Activated T-cell treated with anti-CD3 and anti-CD28 coated beads for 1 hour (primary cell): ENCODE measurements around the gene DNAJB4.
"Not testable (repeated sequence)": the region's sequence is repeated elsewhere in the genome, so short reads cannot be mapped to it uniquely, and the experiment has no call there.

Source experiments
- DNase-seq: peaks from one replicate; pipeline ENCODE4 v3.0.0-alpha.2; 2020; ENCODE audit warnings: low read depth

The DNAJB4 gene

DNA sequence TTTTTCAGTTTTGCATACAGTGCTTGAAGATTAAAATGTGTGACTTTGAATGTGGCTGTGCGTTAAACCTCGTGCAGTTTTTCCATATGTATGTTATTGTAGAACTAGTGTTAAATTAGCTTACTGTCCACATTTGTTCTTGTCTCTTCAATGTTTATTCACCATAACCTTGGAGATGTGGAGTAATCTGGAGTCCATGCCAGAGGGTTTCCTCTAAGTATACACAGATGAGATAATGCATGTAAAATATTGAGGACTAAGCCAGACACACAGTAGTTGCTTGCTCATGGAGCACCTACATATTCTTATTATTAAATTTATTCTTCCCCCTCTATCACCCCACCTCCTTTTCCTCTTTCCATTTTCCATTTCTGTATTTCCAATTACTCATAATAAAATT is 33.3 kb downstream of the DNAJB4 start:
- DNase-seq: no peak

DNA sequence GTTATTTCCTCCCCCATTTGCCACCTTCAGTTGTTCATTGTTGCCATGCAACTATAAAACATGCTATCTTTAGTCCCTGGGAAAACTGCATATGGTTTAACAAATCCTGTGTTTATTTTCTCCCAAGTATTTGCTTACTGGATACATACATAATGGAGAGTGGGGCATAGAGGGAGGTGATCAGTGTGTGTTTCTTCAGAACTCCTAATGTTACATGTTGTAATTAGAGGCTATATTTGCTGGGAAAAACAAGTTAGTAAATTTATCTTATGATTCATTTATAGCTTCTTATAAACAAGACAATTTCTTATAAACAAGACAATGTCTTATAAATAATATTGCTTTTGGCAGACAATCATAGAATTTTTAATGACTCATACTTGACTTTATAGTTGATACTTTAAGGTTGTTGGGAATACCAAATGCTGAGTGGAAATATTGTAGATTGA is 33.8 kb downstream of the DNAJB4 start:
- DNase-seq: no peak

- DNase-seq: no peak
Observed at GRCh38 chr1:78040484-78041089, 35.8 kb downstream of the DNAJB4 start.

DNA sequence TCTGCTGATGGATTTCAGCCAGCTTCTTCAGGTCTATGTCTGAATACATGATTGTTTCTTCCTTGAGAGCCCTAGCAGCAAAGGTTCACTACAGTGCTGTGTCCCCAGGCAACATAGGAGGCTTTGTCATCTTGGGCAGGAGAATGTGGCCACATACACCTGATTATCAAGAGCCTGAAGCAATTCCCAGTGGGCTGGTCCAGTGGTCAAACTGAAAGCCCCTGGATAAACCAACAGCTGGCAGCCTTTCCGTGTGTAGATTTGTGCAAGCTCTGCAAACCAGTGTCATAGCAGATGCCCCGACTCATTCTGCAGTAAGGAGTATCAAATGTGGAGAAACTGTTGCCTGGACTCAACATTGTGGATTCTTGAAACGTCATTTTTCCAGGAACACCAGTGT is 38.7 kb downstream of the DNAJB4 start:
- DNase-seq: no peak

DNA sequence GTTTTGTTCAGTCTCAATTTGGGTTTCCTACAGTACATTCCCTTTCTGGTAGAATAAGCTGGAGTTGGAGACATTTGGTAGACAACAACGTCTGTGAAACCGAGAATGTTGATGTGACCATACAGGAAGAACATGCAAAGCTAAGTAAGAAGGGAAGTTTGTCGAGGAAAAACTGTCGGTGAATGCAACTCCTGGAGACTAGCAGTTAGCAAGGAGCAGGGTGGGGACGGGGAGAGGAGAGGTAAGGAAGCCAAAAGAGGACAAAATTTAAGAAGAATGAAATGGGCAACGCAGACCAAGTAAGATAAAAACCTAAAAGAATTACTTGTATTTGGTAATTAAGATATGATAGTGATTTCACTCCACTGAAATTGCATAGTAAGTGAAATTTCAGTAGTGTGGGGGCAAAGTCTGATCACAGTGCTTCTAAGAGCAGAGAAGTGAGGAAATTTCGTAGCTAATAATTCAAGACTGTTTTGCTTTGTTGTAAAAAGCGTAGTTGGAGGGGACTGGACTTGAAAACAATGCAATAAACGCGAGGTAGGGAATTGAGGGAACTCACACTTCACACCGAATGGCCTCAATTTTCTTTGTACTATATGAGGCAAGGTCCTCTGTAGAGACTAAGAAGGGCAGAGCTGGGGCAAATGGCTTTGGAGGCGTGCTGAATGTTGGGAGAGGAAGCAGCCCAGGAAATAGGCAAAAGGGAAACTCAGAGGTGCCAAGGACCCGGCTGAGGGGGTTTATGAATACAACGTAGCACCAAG is 40.2 kb downstream of the DNAJB4 start:
- no peak for DNase-seq

DNA sequence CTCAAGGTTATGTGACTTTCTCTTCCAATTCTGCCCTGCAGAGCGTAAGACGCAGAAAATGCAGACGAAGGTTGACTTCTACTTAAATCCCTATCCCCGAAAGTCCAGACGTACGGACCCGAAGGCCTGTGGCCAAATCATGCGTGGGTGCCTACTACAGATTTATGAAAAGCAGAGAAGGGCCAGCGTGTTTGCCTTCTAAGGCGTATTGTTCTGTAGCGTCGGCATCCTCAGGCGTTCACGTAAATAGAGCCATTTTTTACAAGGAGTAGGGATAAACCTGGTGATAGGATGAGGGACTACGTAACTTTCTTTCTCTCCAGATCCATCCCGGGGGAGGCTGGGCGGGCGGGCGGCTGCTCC is 40.8 kb downstream of the DNAJB4 start:
- no peak for DNase-seq

DNA sequence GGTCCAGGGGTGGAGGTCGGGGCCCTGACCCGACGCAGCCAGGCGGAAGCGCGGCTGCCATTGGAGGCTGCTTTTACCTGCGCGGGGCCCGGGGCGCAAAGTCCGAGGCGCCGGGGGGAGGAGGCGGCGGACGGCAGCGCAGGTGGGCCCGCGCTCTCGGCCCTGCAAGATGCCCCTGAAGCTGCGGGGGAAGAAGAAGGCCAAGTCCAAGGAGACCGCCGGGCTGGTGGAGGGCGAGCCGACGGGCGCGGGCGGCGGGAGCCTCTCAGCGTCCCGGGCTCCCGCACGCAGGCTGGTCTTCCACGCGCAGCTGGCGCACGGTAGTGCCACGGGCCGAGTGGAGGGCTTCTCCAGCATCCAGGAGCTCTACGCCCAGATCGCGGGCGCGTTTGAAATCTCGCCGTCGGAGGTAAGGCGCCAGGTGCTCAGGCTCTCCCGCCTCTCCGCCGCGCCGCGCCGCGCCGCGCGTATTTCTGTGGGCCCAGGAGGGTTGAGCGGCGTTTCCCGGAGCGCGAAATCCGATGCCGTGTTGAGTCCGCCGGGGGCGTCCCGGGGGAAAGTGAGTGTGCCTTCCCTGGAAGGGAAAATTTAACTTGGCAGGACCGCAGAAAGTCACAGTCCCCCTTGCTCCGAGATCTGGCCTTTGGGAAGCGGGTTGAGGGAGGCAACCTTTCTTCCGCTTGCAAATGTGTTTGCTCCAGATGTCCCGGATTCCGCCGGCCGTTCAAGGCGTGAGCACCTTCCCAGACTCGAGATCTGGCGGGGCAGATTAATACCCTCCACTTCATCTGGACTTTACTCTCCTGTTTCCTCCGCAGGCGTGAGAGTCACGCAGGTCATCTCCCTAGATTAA is 41.4 kb downstream of the DNAJB4 start, which contains the start of gene GIPC2:
Gene GIPC2 (plus strand): TSS at position 41 of the 853 bp plus-strand sequence. CDS start 129 bp downstream, at position 170.
- DNase-seq: no peak

GRCh38 chr1:78047106-78047505 is 42.4 kb downstream of the DNAJB4 start:
- DNase-seq: no peak

DNA sequence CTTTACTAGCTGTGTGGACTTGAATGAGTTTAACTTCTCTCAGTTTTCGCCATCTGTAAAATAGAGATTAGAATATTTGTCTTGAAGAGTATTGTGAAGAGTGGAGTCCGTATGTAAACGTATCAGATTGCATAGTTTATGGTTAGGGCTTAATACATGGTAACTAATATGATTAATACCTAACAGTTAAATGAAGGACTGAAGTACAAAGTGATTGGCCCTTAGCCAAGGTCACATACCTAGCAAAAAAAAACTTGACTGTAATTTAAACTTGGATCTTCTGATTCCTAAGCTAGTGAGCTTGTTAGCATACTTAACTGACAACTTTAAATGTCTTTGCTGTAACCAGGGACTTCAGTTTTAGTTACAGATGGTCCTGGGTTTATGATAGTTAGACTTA is 42.9 kb downstream of the DNAJB4 start:
- DNase-seq: no peak

- DNase-seq: no peak
Observed at GRCh38 chr1:78048446-78048845, 43.7 kb downstream of the DNAJB4 start.

GRCh38 chr1:78049396-78049795 is 44.7 kb downstream of the DNAJB4 start:
- DNase-seq: no peak

DNA sequence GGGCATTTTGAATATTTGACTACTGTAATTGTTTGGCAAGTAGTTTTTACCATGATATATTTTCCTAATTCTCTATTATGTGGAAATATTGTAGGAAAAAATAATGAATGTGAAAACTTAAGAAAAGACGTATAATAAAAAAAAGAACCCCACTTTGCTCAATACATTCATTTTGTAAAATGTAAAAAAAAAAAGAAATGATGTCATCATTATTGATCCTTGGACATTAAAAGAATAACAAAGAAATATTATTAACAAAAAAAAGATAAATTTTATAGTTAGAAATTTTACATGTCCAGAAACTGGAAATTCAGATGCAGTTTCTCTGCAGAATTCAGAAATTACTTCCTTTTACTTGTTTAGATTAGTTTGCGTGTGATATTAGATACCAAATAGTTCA is 46.3 kb downstream of the DNAJB4 start:
- DNase-seq: no peak

- DNase-seq: no peak
Observed at GRCh38 chr1:78052685-78053405, 48.1 kb downstream of the DNAJB4 start.

DNA sequence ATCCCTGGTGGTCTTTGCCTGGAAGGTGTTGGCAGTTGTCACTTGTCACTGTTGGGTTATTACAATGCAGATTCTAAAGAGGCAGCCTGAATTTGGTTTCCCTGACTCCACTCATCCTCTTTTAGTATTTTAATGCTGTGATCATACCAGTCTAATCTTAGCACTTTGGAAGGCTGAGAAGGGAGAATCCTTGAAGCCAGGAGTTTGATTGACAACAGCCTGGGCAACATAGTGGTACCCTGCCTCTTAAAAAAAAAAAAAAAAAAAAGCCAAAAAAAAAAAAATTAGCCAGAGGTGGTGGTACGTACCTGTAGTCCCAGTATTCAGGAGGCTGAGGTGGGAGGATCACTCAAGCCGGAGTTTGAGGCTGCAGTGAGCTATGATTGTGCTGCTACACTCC is 48.8 kb downstream of the DNAJB4 start:
- no peak for DNase-seq

DNA sequence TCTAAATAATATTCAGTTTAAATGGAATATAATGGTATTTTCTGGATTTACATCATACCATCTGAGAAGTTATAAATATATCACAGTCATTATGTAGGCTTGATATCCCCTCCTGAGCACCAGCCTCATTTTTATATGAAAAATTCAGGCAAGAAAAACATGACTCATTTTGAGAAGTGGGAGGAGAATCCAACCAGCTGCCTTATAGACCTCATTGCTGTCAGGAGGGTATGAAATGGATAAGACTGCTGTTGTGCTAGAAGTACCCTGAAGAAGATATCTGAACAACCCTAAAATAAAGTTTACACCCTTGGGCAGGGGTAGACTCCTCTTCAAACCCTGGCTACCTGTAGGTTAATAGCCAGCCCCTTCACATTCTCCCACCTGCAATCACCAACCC is 49.8 kb downstream of the DNAJB4 start:
- DNase-seq: no peak

DNA sequence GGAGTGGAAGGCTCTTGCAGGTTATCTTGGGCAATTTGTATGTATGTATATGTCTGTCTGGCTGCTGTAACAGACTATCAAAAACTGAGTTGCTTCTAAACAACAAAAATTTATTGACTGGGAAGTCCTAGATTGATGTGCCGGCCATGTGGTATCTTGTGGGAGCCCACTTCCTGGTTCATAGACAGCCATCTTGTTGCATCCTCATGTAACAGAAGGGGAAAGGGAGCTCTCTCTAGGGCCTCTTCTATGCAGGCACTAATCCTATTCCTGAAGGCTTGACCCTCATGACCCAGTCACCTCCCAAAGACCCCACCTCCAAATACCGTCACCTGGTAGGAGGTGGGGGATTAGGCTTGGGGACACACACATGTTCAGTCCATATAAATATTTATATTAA is 50.2 kb downstream of the DNAJB4 start:
- no peak for DNase-seq

GRCh38 chr1:78055565-78056132 is 50.9 kb downstream of the DNAJB4 start:
- no peak for DNase-seq

- DNase-seq: no peak
Observed at GRCh38 chr1:78058670-78059069, 53.9 kb downstream of the DNAJB4 start.

DNA sequence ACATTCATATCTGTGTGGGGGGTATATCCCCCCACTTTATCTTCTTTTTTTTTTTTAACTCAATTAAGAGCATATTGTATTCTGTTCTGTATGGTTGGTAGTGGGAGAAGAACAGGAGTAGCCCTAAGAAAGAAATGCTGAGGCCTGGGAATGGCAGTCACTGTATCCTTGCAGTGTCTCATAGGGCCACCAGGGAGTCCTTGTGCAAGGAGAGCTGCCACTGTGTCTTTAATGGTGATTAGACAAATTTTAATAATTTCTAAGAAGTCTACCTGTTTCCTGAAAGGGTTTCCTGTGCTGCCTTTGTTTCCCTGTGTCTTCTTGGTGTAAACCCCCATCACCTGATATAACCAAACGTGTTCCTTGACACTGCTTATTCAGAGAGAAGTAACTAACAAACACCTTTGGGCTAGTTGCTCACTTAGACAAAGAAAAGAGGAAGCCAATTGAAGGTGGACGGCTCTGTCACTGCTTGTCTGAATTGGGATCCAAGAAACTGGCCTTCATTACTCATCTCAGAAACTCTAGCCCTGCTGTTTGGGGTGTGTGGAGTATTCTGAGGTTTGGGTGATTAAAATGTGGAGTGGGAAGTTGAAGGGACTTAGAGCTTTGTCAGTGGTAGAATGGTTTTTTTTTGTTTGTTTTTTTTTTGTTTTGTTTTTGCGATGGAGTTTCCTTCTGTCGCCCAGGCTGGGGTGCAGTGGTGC is 56.3 kb downstream of the DNAJB4 start:
- no peak for DNase-seq

- no peak for DNase-seq
Observed at GRCh38 chr1:78061825-78062523, 57.2 kb downstream of the DNAJB4 start.

- DNase-seq: not testable (repeated sequence)
Observed at GRCh38 chr1:78064886-78065285, 60.1 kb downstream of the DNAJB4 start.
